Duodenal mucosa (tissue), 2 donors: ENCODE measurements around the gene HOMER2.
A peak's percentile ranks its signal among the peaks of the same experiment; 100 is the strongest.

Experiments used
- H3K27ac ChIP-seq: one replicate; pipeline ENCODE4 v1.7.0; 2013; ENCODE audit warnings: low read depth, low read length
- H3K27me3 ChIP-seq, 2 donors: one replicate each; pipeline ENCODE4 v1.7.0; 2013; ENCODE audit warnings: low read length in 2 of 2, control low read depth in 1 of 2; ENCODE audit not compliant: insufficient read depth in 2 of 2, control insufficient read depth in 1 of 2
- H3K36me3 ChIP-seq, 2 donors: one replicate each; pipeline ENCODE4 v1.7.0; 2013; ENCODE audit warnings: low read length in 2 of 2, control low read depth in 1 of 2; ENCODE audit not compliant: insufficient read depth in 2 of 2, control insufficient read depth in 1 of 2
- H3K4me1 ChIP-seq, 2 donors: one replicate each; pipeline ENCODE4 v1.7.0; 2013; ENCODE audit warnings: low read length in 2 of 2, control low read depth in 1 of 2; ENCODE audit not compliant: insufficient read depth in 2 of 2, control insufficient read depth in 1 of 2
- H3K4me3 ChIP-seq, 2 donors: one replicate each; pipeline ENCODE4 v1.7.0; 2013; ENCODE audit warnings: low read length in 2 of 2, low read depth in 1 of 2
- H3K9ac ChIP-seq, 2 donors: one replicate each; pipeline ENCODE4 v1.7.0; 2013; ENCODE audit warnings: low read length in 2 of 2, low read depth in 1 of 2
- H3K9me3 ChIP-seq, 2 donors: one replicate each; pipeline ENCODE4 v1.7.0; 2013; ENCODE audit warnings: low read length in 2 of 2, control low read depth in 1 of 2; ENCODE audit not compliant: control insufficient read depth in 1 of 2

The HOMER2 gene

GRCh38 chr15:82852941-82853561 is 99.5 kb downstream of the HOMER2 start:
- Histone ChIP-seq H3K27ac (no peak overlapping the region), H3K9me3 (no peaks in the 10 kb centered on the region), H3K36me3 (no peaks in the 10 kb centered on the region)

GRCh38 chr15:82851981-82852511 is 100.5 kb downstream of the HOMER2 start:
- Histone ChIP-seq H3K27me3 (no peaks in the 10 kb centered on the region), H3K36me3 (no peaks in the 10 kb centered on the region), H3K27ac (no peak overlapping the region), H3K4me3 (no peak overlapping the region), H3K9ac (no peak overlapping the region), H3K4me1 (peaks cover 9 to 11% of the 10 kb centered on the region in 2 donors), H3K9me3 (no peaks in the 10 kb centered on the region)

More at GRCh38 chr15:82852941-82853561, 99.5 kb downstream of the HOMER2 start:
- no peaks in the 10 kb centered on the region for H3K27me3 ChIP-seq
- H3K9ac ChIP-seq, result no peak overlapping the region
- no peak overlapping the region for H3K4me3 ChIP-seq
- H3K4me1 ChIP-seq, result peaks cover 9 to 11% of the 10 kb centered on the region in 2 donors

- no peaks in the 10 kb centered on the region for H3K36me3 ChIP-seq
- no peaks in the 10 kb centered on the region for H3K9me3 ChIP-seq
- H3K27me3 ChIP-seq, result no peaks in the 10 kb centered on the region
- H3K9ac ChIP-seq, result no peak overlapping the region
- H3K4me3 ChIP-seq, result no peak overlapping the region
- peaks cover 9 to 11% of the 10 kb centered on the region in 2 donors for H3K4me1 ChIP-seq
- H3K27ac ChIP-seq, result no peak overlapping the region
Measured at GRCh38 chr15:82851306-82851850, 101.1 kb downstream of the HOMER2 start.

GRCh38 chr15:82850731-82851130 is 101.8 kb downstream of the HOMER2 start:
- Histone ChIP-seq H3K36me3 (no peaks in the 10 kb centered on the region), H3K9me3 (no peaks in the 10 kb centered on the region), H3K27ac (no peak overlapping the region)

GRCh38 chr15:82849556-82850512 is 102.7 kb downstream of the HOMER2 start:
- Histone ChIP-seq H3K27ac (no peak overlapping the region), H3K9me3 (no peaks in the 10 kb centered on the region), H3K36me3 (no peaks in the 10 kb centered on the region), H3K27me3 (no peaks in the 10 kb centered on the region), H3K4me3 (peak overlapping the region in 1 of 2 donors; percentile 4), H3K9ac (no peak overlapping the region), H3K4me1 (peaks cover 8 to 9% of the 10 kb centered on the region in 2 donors)

More at GRCh38 chr15:82850731-82851130, 101.8 kb downstream of the HOMER2 start:
- peaks cover 9 to 11% of the 10 kb centered on the region in 2 donors for H3K4me1 ChIP-seq
- H3K4me3 ChIP-seq, result no peak overlapping the region
- no peak overlapping the region for H3K9ac ChIP-seq
- no peaks in the 10 kb centered on the region for H3K27me3 ChIP-seq

GRCh38 chr15:82848241-82848993 is 104.1 kb downstream of the HOMER2 start:
- no peaks in the 10 kb centered on the region for H3K27me3 ChIP-seq
- no peak overlapping the region for H3K27ac ChIP-seq
- no peak overlapping the region for H3K4me3 ChIP-seq
- H3K36me3 ChIP-seq, result no peaks in the 10 kb centered on the region
- H3K9me3 ChIP-seq, result no peaks in the 10 kb centered on the region
- H3K9ac ChIP-seq, result no peak overlapping the region
- peaks cover 8 to 9% of the 10 kb centered on the region in 2 donors for H3K4me1 ChIP-seq

GRCh38 chr15:82847703-82848102 is 104.8 kb downstream of the HOMER2 start:
- Histone ChIP-seq H3K9ac (no peak overlapping the region), H3K27me3 (no peaks in the 10 kb centered on the region), H3K36me3 (no peaks in the 10 kb centered on the region), H3K9me3 (no peaks in the 10 kb centered on the region), H3K4me1 (peaks cover 8 to 9% of the 10 kb centered on the region in 2 donors), H3K27ac (no peak overlapping the region), H3K4me3 (no peak overlapping the region)

- Histone ChIP-seq H3K27me3 (no peaks in the 10 kb centered on the region), H3K27ac (no peak overlapping the region), H3K9me3 (no peaks in the 10 kb centered on the region), H3K4me1 (peaks cover 8 to 9% of the 10 kb centered on the region in 2 donors), H3K4me3 (no peak overlapping the region), H3K36me3 (no peaks in the 10 kb centered on the region), H3K9ac (no peak overlapping the region)
Measured at GRCh38 chr15:82846621-82847020, 105.9 kb downstream of the HOMER2 start.

- Histone ChIP-seq H3K4me1 (peaks cover 8 to 9% of the 10 kb centered on the region in 2 donors), H3K9ac (no peak overlapping the region), H3K36me3 (no peaks in the 10 kb centered on the region), H3K9me3 (no peaks in the 10 kb centered on the region), H3K27me3 (no peaks in the 10 kb centered on the region), H3K4me3 (no peak overlapping the region), H3K27ac (no peak overlapping the region)
Measured at GRCh38 chr15:82845686-82846085, 106.8 kb downstream of the HOMER2 start.
